B cell (primary cell): ENCODE data around the gene GOLGB1. TPM values are rescaled to one million over a fixed set of nuclear protein-coding genes. Genes with fewer than 3 reads are reported as not detected.

Source experiments
- ATAC-seq: fragments of 200-7000 bp; cut with Tn5 transposase; one replicate; pipeline ENCODE4 v1.10.0; 2021; ENCODE audit warnings: low read depth, mild to moderate bottlenecking, moderate number of reproducible peaks, moderate library complexity
- CTCF ChIA-PET: fragments of 350-600 bp; sonication (Branson Sonifier 250); formaldehyde crosslinking; loops from one replicate; lab custom pipeline; 2021; ENCODE audit warnings: antibody characterized with exemption, inconsistent platforms; lab: Charles Lee
- POLR2A ChIA-PET: fragments of 350-600 bp; sonication (Branson Sonifier 250); formaldehyde crosslinking; loops from one replicate; lab custom pipeline; 2021; ENCODE audit warnings: antibody characterized with exemption; lab: Charles Lee
- DNase-seq: peaks from one replicate; pipeline ENCODE4 v3.0.0; 2013
- H2AFZ ChIP-seq: 2 replicates; pipeline ENCODE4 v1.6.1; 2012; ENCODE audit warnings: mild to moderate bottlenecking, low read depth, low read length; ENCODE audit not compliant: insufficient read depth, poor library complexity, severe bottlenecking
- H3K27ac ChIP-seq, 2 donors: 1 replicate in 1 of 2; 2 replicates in 1 of 2; pipeline ENCODE4 v1.5.1; 2012 to 2013; ENCODE audit warnings: low read length in 2 of 2, mild to moderate bottlenecking in 2 of 2, moderate library complexity in 1 of 2
- H3K27me3 ChIP-seq, 4 experiments: fragments of 200-600 bp in 1 of 4; sonication (generic) in 1 of 4; replicated peaks in 1 of 4; 1 replicate in 2 of 4; 2 replicates in 2 of 4; pipeline versions ENCODE4 v1.6.1 to v1.7.0; 2013 to 2016; ENCODE audit warnings: low read length in 3 of 4, mild to moderate bottlenecking in 2 of 4, mixed read lengths in 1 of 4, moderate library complexity in 1 of 4; ENCODE audit not compliant: insufficient read depth in 4 of 4, control insufficient read depth in 3 of 4; ENCODE audit errors: control extremely low read depth in 1 of 4
- H3K36me3 ChIP-seq, 2 experiments: replicated peaks in 1 of 2; 1 replicate in 1 of 2; 2 replicates in 1 of 2; pipeline versions ENCODE4 v1.6.1 to v1.7.1; 2013; ENCODE audit warnings: low read length in 1 of 2; ENCODE audit not compliant: insufficient read depth in 2 of 2, control insufficient read depth in 1 of 2; ENCODE audit errors: control extremely low read depth in 1 of 2, extremely low read depth in 1 of 2
- H3K4me1 ChIP-seq, 2 donors: fragments of 200-600 bp in 1 of 2; sonication (generic) in 1 of 2; 1 replicate in 1 of 2; 2 replicates in 1 of 2; pipeline versions ENCODE4 v1.5.1 to v1.6.1; 2013 to 2017; ENCODE audit warnings: low read length in 2 of 2; ENCODE audit not compliant: control insufficient read depth in 2 of 2, insufficient read depth in 2 of 2
- H3K4me2 ChIP-seq: replicated peaks from 2 replicates; pipeline ENCODE3; 2012; ENCODE audit warnings: mild to moderate bottlenecking, low read depth, low read length; ENCODE audit not compliant: poor library complexity, severe bottlenecking
- H3K4me3 ChIP-seq, 5 experiments: fragments of 200-600 bp in 1 of 5; sonication (generic) in 1 of 5; 1 replicate in 3 of 5; 2 replicates in 2 of 5; pipeline versions ENCODE4 v1.5.1 to v1.7.0; 2011 to 2016; ENCODE audit warnings: low read length in 4 of 5, mild to moderate bottlenecking in 4 of 5, low read depth in 2 of 5, control low read depth in 1 of 5, moderate library complexity in 1 of 5; ENCODE audit not compliant: insufficient read depth in 1 of 5; ENCODE audit errors: control extremely low read depth in 1 of 5, extremely low read depth in 1 of 5
- H3K79me2 ChIP-seq: fragments of 200-600 bp; sonication (generic); one replicate; pipeline ENCODE4 v1.6.0; 2016; ENCODE audit warnings: low read length; ENCODE audit not compliant: control insufficient read depth, insufficient read depth
- H3K9ac ChIP-seq: fragments of 200-600 bp; sonication (generic); 2 replicates; pipeline ENCODE4 v1.6.1; 2017; ENCODE audit warnings: mild to moderate bottlenecking, low read length, moderate library complexity
- H3K9me3 ChIP-seq, 3 donors: one replicate each; pipeline versions ENCODE4 v1.6.1 to v1.7.1; 2013; ENCODE audit warnings: low read length in 2 of 3; ENCODE audit not compliant: control insufficient read depth in 2 of 3, insufficient read depth in 1 of 3; ENCODE audit errors: control extremely low read depth in 1 of 3
- H4K20me1 ChIP-seq: 2 replicates; pipeline ENCODE4 v1.6.0; 2012; ENCODE audit warnings: mild to moderate bottlenecking, low read length; ENCODE audit not compliant: insufficient read depth, control insufficient read depth, poor library complexity, severe bottlenecking
- H3K27ac Mint-ChIP-seq: one replicate; pipeline ENCODE4 v1.8.0; 2021; ENCODE audit warnings: mixed read lengths
- H3K27me3 Mint-ChIP-seq: one replicate; pipeline ENCODE4 v1.8.0; 2021; ENCODE audit warnings: mixed read lengths
- H3K4me1 Mint-ChIP-seq: one replicate; pipeline ENCODE4 v1.8.0; 2021; ENCODE audit warnings: mixed read lengths
- H3K4me3 Mint-ChIP-seq: one replicate; pipeline ENCODE4 v1.8.0; 2021; ENCODE audit warnings: mixed read lengths
- H3K9me3 Mint-ChIP-seq: one replicate; pipeline ENCODE4 v1.8.0; 2022; ENCODE audit warnings: mixed read lengths; ENCODE audit not compliant: insufficient read depth
- EZH2 ChIP-seq: IDR thresholded peaks from 2 replicates; pipeline ENCODE4 v1.6.1; 2012; ENCODE audit warnings: borderline replicate concordance, low read depth, mild to moderate bottlenecking, moderate library complexity, low read length; ENCODE audit not compliant: insufficient read depth, poor library complexity, severe bottlenecking
- WGBS: methylation state at CpG from one replicate; pipeline ENCODE4 v1.1.5; 2013; ENCODE audit warnings: missing lambda C conversion rate; ENCODE audit not compliant: insufficient coverage; 5-methylcytosine and 5-hydroxymethylcytosine counted together
- intact Hi-C: fragments of 100-400 bp; cut with micrococcal nuclease; formaldehyde crosslinking; loops from one replicate; pipeline ENCODE4 v1.10.0; 2022
- polyA plus RNA-seq: library from polyadenylated mRNA; depleted of rRNA; stranded (reverse); fragments of >200 nt; gene quantifications from 2 replicates; pipeline ENCODE4 v1.2.3, GENCODE V29; 2012
- total RNA-seq, 2 donors: library from RNA; stranded (reverse); fragments of 120-200 nt in 1 of 2; gene quantifications; 1 replicate in 1 of 2; 2 replicates in 1 of 2; pipeline versions ENCODE4 v1.2.3 to v1.2.4, GENCODE V29; 2013 to 2022
- TF ChIP-seq, protein P1 (sequence below): fragments of 200-600 bp; IDR thresholded peaks from one replicate; pipeline ENCODE4 v1.8.0; 2022; ENCODE audit warnings: antibody characterized with exemption, mild to moderate bottlenecking

Gene GOLGB1
- total and polyA plus RNA-seq, 2 donors (not counting 1 experiment from before 2014, with no cell fraction given), result 6.2 to 58.7 TPM

DNA sequence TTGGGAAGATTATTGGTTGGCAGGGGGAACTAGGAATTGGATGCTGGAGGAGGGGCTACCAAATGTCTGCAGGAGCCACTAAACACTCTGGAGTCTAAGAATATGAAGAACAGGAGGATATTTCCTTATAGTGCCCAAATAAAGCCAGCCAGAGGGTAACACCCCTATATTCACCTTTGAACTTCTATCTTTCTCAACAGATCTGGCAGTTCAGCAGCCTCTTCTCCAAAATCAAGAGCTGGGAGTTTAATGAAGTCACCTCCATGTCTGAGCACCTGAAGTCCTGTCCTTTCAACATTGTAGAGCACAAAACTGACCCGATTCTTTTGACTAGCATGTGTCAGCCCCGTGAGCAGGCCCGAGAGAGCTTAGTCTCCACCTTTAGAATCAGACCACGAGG is 123.0 kb downstream of the GOLGB1 start:
- intact Hi-C loops, result no loop called here

DNA sequence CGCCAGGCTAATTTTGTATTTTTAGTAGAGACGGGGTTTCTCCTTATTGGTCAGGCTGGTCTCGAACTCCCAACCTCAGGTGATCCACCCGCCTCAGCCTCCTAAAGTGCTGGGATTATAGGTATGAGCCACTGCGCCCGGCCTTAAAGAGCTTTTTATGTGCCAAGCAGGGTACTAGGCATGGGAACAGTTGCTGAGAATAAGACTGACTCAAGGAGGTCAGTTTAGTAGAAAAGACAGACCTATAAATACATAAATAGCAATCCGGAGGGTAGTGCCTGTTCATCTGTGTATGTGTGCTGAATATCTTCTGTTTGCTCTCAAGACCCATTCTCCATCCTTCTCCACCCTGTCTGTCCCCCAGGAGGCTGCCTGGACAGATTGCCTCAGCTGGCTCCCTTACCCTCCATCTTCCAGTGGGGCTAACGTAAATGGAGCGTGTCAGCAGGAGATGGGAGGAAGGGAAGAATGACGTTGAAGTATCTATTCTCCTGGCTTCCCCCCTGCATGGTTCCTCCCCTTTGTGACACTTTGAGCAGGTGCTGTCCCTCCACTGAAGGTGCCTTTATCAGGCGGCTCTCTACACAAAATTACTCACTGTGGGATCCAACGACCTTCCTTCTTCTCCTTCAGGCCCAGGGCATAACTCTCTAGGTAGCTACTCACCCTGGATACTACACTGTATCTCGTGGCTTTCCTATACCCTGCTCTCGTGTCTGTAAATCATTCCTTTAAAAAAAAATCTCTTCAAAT is 125.2 kb downstream of the GOLGB1 start:
- intact Hi-C loops, result no loop called here
- Mint-ChIP-seq H3K27me3 (peaks cover 14% of the 10 kb centered on the region), H3K4me3 (no peak overlapping the region), H3K9me3 (no peaks in the 10 kb centered on the region), H3K27ac (no peak overlapping the region), H3K4me1 (no peaks in the 10 kb centered on the region)
- Histone ChIP-seq H2AFZ (no peak overlapping the region), H3K4me3 (no peak overlapping the region), H3K9ac (no peak overlapping the region), H4K20me1 (no peaks in the 10 kb centered on the region), H3K4me2 (no peak overlapping the region), H3K4me1 (no peaks in the 10 kb centered on the region), H3K36me3 (peaks cover 0 to 3% of the 10 kb centered on the region in 2 experiments), H3K27me3 (no peaks in the 10 kb centered on the region), H3K9me3 (no peaks in the 10 kb centered on the region), H3K27ac (no peak overlapping the region), H3K79me2 (no peaks in the 10 kb centered on the region)
- DNase-seq, result no peak
- ATAC-seq, result no peak
- CTCF ChIA-PET, result no interaction called here
- 70% methylated on average over 5 of the region's 14 CpGs for WGBS
- POLR2A ChIA-PET, result no interaction called here
- TF ChIP-seq EZH2, result no peak
- TF ChIP-seq, protein P1, sequence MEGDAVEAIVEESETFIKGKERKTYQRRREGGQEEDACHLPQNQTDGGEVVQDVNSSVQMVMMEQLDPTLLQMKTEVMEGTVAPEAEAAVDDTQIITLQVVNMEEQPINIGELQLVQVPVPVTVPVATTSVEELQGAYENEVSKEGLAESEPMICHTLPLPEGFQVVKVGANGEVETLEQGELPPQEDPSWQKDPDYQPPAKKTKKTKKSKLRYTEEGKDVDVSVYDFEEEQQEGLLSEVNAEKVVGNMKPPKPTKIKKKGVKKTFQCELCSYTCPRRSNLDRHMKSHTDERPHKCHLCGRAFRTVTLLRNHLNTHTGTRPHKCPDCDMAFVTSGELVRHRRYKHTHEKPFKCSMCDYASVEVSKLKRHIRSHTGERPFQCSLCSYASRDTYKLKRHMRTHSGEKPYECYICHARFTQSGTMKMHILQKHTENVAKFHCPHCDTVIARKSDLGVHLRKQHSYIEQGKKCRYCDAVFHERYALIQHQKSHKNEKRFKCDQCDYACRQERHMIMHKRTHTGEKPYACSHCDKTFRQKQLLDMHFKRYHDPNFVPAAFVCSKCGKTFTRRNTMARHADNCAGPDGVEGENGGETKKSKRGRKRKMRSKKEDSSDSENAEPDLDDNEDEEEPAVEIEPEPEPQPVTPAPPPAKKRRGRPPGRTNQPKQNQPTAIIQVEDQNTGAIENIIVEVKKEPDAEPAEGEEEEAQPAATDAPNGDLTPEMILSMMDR, result no peak

More for the DNA sequence above, 123.0 kb downstream of the GOLGB1 start:
- DNase-seq (no peak), ATAC-seq (no peak)
- 98% methylated on average over 4 of the region's 4 CpGs for WGBS
- Histone ChIP-seq H3K27ac (no peak overlapping the region), H3K4me2 (no peak overlapping the region), H4K20me1 (no peaks in the 10 kb centered on the region), H3K9me3 (no peaks in the 10 kb centered on the region), H3K4me1 (no peaks in the 10 kb centered on the region), H3K9ac (no peak overlapping the region), H3K79me2 (no peaks in the 10 kb centered on the region), H3K4me3 (no peak overlapping the region), H3K36me3 (peaks cover 0 to 13% of the 10 kb centered on the region in 2 experiments), H2AFZ (no peak overlapping the region), H3K27me3 (no peaks in the 10 kb centered on the region)
- Mint-ChIP-seq H3K4me1 (no peaks in the 10 kb centered on the region), H3K27ac (no peak overlapping the region), H3K4me3 (no peak overlapping the region), H3K9me3 (no peaks in the 10 kb centered on the region), H3K27me3 (peaks cover 5% of the 10 kb centered on the region)
- POLR2A ChIA-PET, result no interaction called here
- CTCF ChIA-PET, result no interaction called here
- TF ChIP-seq EZH2, result no peak
- TF ChIP-seq, protein P1, result no peak
